Colonic mucosa (tissue), 4 donors: ENCODE data around the gene FRYL. TPM values are rescaled to one million over a fixed set of nuclear protein-coding genes. Genes with fewer than 3 reads are reported as not detected.

Source experiments
- DNase-seq: peaks from one replicate; pipeline ENCODE4 v3.0.0-alpha.2; 2020
- H3K27ac ChIP-seq: fragments of 200-600 bp; one replicate; pipeline ENCODE4 v1.8.0; 2021
- H3K27me3 ChIP-seq: fragments of 200-600 bp; one replicate; pipeline ENCODE4 v1.8.0; 2021
- H3K36me3 ChIP-seq: fragments of 200-600 bp; one replicate; pipeline ENCODE4 v1.8.0; 2021
- H3K4me1 ChIP-seq: fragments of 200-600 bp; one replicate; pipeline ENCODE4 v1.8.0; 2021; ENCODE audit warnings: mild to moderate bottlenecking
- H3K4me3 ChIP-seq: fragments of 200-600 bp; one replicate; pipeline ENCODE4 v1.8.0; 2021
- H3K9ac ChIP-seq, 2 donors: one replicate each; pipeline ENCODE4 v1.7.0; 2013; ENCODE audit warnings: control low read depth in 2 of 2, low read depth in 2 of 2, low read length in 2 of 2
- H3K9me3 ChIP-seq: fragments of 200-600 bp; one replicate; pipeline ENCODE4 v1.8.0; 2021
- intact Hi-C: fragments of 100-400 bp; cut with DNase I; formaldehyde crosslinking; loops from one replicate; pipeline ENCODE4 v1.14.1; 2022
- total RNA-seq, 2 donors: library from RNA; stranded (reverse); fragmentation: NEBNext Ultra II Directional in 1 of 2; extraction: Animal tissue kit (Norgen Biotek cat#: 25700) in 1 of 2; gene quantifications; one replicate each; pipeline ENCODE4 v1.2.1, GENCODE V29; 2021
- TF ChIP-seq, protein P1 (sequence below): fragments of 200-600 bp; IDR thresholded peaks from one replicate; pipeline ENCODE4 v1.8.0; 2022; ENCODE audit warnings: antibody characterized with exemption, mild to moderate bottlenecking
- donor health status: healthy.
- donor health status: DM: no; HTN: no; CAD: no.
- donor health status: DM: no; HTN: no; CAD: no.

FRYL gene
- total RNA-seq, 2 donors from 2014 or later, result 193 to 292 TPM

DNA sequence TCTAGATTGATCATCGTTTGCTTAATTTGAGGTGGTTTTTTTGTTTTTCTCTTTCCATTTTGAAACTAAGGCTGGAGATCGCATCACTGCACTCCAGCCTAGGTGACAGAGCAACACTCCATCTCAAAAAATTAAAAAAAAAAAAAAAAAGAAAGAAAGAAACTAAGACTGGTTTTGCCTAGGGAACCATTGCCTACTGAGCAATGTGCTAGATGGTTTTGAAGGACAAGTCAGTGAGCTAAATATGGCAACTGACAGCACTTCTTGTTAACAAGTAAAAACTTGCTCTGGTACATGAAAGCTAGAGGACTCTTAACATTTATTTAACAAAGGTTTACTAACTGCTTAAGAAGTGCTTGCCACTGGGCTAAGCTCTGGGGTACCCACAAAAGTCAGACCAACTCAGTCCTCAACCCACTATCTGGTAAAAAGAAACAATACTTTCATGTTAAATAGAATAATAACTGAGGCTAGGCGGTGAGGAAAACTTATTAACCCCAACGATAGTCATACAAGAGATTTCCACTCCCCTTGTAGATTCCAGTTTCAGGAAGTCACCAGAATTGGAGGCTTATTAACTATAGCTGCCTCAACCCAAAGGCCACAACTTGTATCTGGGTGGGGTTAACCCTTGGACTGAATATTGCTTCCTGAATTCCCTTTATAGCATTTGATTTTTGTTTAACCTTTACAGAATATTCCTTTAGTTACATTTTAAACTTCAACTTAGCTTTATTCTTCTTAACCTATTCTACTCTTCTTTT, 111.6 kb downstream of the FRYL start:
- TF ChIP-seq, protein P1, sequence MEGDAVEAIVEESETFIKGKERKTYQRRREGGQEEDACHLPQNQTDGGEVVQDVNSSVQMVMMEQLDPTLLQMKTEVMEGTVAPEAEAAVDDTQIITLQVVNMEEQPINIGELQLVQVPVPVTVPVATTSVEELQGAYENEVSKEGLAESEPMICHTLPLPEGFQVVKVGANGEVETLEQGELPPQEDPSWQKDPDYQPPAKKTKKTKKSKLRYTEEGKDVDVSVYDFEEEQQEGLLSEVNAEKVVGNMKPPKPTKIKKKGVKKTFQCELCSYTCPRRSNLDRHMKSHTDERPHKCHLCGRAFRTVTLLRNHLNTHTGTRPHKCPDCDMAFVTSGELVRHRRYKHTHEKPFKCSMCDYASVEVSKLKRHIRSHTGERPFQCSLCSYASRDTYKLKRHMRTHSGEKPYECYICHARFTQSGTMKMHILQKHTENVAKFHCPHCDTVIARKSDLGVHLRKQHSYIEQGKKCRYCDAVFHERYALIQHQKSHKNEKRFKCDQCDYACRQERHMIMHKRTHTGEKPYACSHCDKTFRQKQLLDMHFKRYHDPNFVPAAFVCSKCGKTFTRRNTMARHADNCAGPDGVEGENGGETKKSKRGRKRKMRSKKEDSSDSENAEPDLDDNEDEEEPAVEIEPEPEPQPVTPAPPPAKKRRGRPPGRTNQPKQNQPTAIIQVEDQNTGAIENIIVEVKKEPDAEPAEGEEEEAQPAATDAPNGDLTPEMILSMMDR, result no peak
- Histone ChIP-seq H3K4me1 (peaks cover 7% of the 10 kb centered on the region), H3K27me3 (no peaks in the 10 kb centered on the region), H3K9ac (peak overlapping the region in 1 of 2 donors; percentile 62), H3K4me3 (no peak overlapping the region), H3K36me3 (no peaks in the 10 kb centered on the region), H3K27ac (peak overlapping the region; percentile 77), H3K9me3 (no peaks in the 10 kb centered on the region)
- DNase-seq, result peak; percentile 63
- intact Hi-C loops, result no loop called here

DNA sequence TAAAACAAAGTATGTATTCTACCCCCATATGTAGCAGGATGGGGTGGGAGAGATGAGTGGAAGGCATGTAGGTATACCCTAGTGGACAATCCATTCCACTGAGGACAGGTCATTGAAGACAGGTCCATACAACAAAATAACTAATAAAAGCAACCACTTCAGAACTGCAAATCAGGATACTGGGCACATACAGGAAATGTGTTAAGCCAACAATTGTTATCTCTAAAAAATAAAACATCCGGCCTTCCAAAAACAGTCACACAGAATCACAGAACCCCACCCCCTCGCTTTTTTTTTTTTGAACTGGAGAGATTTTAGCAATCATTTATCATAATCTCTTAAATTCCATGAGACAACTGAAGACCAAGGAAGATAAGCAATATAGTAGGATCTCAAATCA, 112.9 kb downstream of the FRYL start:
- Histone ChIP-seq H3K4me1 (peaks cover 7% of the 10 kb centered on the region), H3K27me3 (no peaks in the 10 kb centered on the region), H3K4me3 (no peak overlapping the region), H3K36me3 (no peaks in the 10 kb centered on the region), H3K27ac (peak overlapping the region; percentile 77), H3K9me3 (no peaks in the 10 kb centered on the region), H3K9ac (no peak overlapping the region)
- TF ChIP-seq, protein P1, result no peak
- intact Hi-C loops, result no loop called here
- no peak for DNase-seq

DNA sequence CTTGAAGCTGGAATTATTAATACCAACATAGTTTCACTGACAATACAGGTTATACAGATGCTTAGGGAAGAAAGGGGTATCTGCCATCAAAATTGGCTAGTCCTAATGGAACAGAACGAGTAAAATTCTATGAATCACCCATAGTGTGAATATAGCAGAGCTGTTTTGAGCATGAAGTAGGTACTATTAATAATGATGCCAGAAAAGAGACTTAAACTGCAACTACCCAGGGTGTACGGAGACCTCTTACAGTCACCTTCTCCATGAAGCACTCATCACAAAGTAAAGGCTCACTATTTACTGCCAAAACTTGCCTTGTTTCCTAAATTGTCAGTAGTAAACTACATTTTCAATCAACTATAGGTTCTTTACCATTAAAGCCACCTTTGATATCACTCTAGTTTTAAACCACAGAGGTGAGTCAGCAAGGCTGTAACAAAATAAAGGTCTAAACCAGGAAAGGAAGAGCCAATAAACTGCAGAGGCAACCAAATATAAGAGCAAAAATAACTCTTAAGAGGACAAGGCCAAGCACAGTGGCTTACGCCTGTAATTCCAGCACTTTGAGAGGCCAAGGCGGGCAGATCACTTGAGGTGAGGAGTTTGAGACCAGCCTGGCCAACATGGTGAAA, 114.4 kb downstream of the FRYL start:
- Histone ChIP-seq H3K36me3 (no peaks in the 10 kb centered on the region), H3K4me1 (peaks cover 7% of the 10 kb centered on the region), H3K27me3 (no peaks in the 10 kb centered on the region), H3K9ac (peak overlapping the region in 1 of 2 donors; percentile 43), H3K27ac (peak overlapping the region; percentile 77), H3K4me3 (no peak overlapping the region), H3K9me3 (no peaks in the 10 kb centered on the region)
- intact Hi-C loops, result no loop called here
- no peak for DNase-seq
- TF ChIP-seq, protein P1, result no peak

DNA sequence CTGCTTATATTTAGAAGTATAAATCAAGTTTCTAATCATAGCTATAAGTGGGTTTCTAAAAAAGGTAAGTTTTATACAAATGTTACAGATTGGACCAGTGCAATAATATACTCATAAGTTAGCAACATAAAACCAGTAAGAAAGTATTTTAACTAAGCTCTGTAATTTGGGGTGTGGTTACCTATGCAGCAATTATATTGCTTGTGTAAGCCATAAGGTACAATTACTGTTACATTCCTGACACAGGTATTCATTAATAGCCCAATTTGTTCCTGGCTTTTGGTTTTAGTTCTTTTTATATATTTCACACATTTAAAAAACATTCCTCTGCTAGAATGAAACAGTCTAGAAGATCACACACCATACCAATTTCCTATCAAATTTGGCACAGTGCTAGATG, 115.1 kb downstream of the FRYL start:
- H3K4me1 ChIP-seq, result peaks cover 7% of the 10 kb centered on the region
- no peaks in the 10 kb centered on the region for H3K36me3 ChIP-seq
- intact Hi-C loops, result no loop called here
- no peak for DNase-seq
- no peaks in the 10 kb centered on the region for H3K27me3 ChIP-seq
- peak overlapping the region; percentile 77 for H3K27ac ChIP-seq
- H3K4me3 ChIP-seq, result no peak overlapping the region
- H3K9ac ChIP-seq, result no peak overlapping the region
- TF ChIP-seq, protein P1, result no peak
- H3K9me3 ChIP-seq, result no peaks in the 10 kb centered on the region

DNA sequence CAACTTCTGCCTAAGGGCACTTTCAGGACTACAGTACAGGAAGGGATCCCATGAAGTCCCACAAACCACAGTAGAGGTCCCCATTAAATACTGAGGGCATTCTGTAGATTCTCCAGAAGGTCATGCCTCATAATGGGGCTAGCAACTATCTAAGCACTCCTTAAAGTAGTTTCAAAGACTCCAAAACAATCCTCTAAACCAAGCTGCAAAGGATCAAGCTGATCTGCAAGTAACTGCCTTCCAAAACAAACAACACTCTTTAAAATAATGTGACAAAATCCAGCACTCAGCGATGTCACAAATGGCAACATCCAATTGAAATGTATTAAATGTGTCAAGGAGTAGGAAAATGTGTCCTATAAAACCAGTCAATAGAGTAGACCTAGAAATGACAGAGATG, 118.7 kb downstream of the FRYL start:
- H3K4me1 ChIP-seq, result no peaks in the 10 kb centered on the region
- no peak overlapping the region for H3K9ac ChIP-seq
- H3K36me3 ChIP-seq, result no peaks in the 10 kb centered on the region
- DNase-seq, result no peak
- TF ChIP-seq, protein P1, result no peak
- intact Hi-C loops, result no loop called here
- no peak overlapping the region for H3K27ac ChIP-seq
- no peaks in the 10 kb centered on the region for H3K27me3 ChIP-seq
- no peak overlapping the region for H3K4me3 ChIP-seq
- no peaks in the 10 kb centered on the region for H3K9me3 ChIP-seq
